MM.1S (cell line): ENCODE results near the gene RAC3.

ENCODE experiments used
- EZH2 ChIP-seq: fragments of 300-600 bp; sonication (generic); optimal IDR thresholded peaks from 2 replicates; pipeline ENCODE3; 2017; ENCODE audit warnings: low read depth, mild to moderate bottlenecking, antibody characterized with exemption, low read length, mixed read lengths
- EZH2phosphoT487 ChIP-seq: fragments of 300-600 bp; sonication (generic); IDR thresholded peaks from 2 replicates; pipeline ENCODE4 v1.6.1; 2018; ENCODE audit warnings: antibody characterized with exemption, low read length
- TF ChIP-seq, protein P1 (sequence below): fragments of 300-600 bp; sonication (generic); IDR thresholded peaks from 2 replicates; pipeline ENCODE4 v1.5.1; 2016; ENCODE audit warnings: antibody characterized with exemption, low read length, mixed read lengths

DNA sequence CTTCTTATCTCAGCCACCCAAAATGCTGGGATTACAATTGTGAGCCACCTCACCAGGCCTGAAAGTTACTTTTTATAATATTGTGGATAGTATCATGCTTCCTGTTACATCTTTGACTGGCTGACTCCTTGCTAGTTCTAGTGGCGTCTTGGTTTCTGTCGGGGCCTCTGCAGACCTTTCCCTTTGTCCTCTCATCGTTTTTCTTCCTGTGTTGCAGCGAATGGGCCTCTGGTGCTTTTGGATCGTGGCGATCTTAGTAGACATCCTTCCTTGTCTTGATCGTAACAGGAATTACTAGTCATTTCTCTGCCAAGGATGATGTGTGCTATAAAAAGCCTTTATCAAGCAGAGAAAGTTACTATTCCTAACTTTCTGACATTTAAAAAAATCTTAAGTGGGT is 33.3 kb upstream of the RAC3 start:
- TF ChIP-seq, protein P1, sequence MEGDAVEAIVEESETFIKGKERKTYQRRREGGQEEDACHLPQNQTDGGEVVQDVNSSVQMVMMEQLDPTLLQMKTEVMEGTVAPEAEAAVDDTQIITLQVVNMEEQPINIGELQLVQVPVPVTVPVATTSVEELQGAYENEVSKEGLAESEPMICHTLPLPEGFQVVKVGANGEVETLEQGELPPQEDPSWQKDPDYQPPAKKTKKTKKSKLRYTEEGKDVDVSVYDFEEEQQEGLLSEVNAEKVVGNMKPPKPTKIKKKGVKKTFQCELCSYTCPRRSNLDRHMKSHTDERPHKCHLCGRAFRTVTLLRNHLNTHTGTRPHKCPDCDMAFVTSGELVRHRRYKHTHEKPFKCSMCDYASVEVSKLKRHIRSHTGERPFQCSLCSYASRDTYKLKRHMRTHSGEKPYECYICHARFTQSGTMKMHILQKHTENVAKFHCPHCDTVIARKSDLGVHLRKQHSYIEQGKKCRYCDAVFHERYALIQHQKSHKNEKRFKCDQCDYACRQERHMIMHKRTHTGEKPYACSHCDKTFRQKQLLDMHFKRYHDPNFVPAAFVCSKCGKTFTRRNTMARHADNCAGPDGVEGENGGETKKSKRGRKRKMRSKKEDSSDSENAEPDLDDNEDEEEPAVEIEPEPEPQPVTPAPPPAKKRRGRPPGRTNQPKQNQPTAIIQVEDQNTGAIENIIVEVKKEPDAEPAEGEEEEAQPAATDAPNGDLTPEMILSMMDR = no peak
- TF ChIP-seq EZH2 (no peak), EZH2phosphoT487 (no peak)
